Measurements from ENCODE around the gene CDK5R1.
"Not testable (repeated sequence)": the region's sequence is repeated elsewhere in the genome, so short reads cannot be mapped to it uniquely, and the experiment has no call there.

CDK5R1 gene

DNA sequence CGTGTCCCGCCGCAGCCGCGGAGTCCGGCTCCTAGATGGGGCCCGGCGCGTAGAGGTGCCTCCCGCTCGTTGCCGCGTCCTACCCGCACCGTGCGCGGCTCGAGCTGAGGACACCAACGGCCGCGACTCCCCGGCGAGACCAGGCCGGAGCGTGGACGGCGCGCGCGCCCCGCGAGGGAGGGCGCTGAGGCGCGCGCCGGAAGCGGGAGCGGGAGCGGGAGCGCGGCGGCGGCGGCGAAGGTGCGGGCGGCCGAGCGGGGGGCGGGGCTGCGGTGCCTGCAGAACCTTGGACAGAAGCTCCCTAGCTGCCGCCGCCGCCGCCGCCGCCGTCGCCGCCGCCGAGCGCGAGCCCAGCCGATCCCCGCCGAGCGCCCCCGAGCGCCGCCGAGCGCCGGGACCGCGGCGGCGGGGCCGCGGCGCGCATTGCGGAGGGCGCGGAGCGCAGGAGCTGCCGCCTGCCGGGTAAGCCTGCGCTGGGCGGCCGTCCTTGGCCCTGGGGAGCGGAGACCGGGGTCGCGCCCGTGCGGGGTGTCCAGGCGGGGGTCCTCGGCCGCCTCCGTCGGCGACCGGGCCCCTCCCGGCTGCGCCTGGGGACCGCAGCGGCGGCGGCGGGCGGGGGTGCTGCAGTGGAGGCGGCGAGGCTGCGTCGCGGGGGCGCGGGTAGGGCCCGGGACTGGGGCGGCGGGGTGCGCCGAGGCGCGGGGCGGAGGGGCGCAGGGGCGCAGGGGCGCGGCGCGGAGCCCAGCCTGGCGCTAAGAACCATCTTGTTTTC, at the start of gene CDK5R1:
TSS of gene CDK5R1 (plus strand) at position 293 of the 772 bp plus-strand sequence. CDS start 628 bp downstream, outside the sequence.
- DNase-seq: peak; percentile 23

DNA sequence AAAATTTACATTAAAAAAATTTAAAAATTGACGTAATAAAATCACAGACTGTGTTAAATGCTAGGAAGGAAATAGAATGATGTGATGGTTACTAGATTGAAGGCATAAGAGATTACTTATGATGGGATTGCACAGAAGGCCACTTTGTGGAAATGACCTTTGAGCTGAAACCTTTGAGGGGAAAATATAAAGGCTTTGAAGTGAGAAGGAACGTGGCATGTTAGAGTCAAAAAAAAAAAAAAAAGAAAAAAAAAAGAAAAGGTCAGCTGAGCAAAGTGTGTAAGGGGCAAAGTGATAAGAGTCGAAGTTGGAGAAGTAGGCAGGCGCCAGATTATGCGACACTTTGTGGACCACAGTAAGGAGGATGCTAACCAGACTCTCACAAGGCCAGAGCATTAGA, 46.1 kb upstream of the CDK5R1 start:
- no peak for DNase-seq

DNA sequence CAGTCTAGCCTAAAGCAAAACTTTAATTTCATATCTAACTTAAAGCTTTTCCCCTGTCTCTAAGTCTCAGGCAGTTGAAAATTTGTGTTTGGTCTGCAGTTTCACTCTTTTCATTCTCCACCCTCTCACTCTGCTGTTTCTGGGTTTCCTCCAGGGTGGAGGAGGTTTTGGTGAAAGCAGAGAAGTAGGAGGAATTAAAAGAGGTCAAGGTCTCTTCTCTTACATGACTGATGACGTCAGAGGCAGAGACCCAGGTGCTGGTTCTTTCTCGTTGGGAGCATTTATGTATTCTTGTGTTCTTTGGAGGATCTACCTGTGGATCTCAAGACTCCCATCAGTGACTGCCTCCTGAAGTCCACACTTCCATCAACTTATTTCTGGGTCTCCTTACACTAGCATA, 44.9 kb upstream of the CDK5R1 start:
- no peak for DNase-seq

DNA sequence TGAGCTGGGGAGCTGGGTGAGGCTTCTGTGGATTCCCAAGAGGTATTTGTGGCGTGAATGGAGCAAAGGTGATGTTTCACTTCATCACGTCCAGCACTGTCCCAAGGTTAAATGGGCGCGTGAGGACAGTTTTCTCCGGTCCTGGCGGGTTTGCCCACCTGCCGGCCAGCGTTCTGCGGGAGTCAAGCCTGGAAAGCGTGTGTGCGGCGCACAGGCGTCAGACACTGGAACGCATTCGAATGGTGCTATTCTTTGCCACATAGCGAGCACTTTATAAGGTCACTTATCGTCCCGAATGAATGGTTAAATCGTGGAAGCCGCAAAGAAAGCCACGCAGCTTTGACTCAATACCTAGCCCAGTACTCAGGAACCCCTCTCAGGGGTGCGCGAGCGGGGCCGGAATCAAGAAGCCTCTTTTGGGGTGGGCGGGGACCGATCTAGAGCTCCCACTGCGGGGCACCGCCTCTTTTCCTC, 42.9 kb upstream of the CDK5R1 start:
- no peak for DNase-seq

DNA sequence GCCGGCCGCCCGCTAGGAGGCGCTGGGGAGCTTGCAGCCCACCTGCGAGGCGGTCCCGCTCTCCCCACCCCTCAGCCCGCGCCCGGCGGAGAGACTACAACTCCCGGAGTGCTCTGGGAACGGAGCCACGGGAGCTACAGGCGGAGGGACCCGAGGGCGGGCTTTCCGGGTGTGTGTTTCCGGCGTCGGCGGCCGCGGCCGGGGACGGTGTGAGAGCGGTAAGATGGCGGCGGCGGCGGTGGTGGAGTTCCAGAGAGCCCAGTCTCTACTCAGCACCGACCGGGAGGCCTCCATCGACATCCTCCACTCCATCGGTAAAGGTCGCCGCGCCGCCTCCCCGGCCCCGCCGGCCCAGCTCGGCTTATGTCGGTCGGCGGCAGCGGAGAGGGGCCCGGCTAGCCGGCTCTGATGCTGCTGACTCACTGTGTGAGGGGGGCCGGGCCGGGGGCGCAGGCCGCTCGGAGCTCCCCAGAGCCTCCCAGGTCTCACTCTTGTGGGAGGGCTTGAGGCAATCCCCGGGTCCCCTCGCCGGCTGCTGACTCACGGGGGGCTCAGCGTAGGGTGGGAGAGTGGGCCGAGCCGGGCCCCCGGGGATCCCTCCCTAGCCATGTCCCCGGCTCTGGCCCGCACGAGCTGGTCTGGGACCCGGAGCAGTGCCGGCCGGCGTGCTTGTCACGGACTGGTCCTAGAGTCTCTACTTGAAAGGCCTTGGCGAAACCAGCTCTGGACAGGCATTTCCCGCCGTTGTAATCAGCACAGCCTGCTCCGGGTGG, 42.3 kb upstream of the CDK5R1 start, which contains the start of gene PSMD11:
TSS of gene PSMD11 (plus strand) at position 210 of the 773 bp plus-strand sequence. CDS start at position 224, 14 bp downstream.
- peak; percentile 97 for DNase-seq

DNA sequence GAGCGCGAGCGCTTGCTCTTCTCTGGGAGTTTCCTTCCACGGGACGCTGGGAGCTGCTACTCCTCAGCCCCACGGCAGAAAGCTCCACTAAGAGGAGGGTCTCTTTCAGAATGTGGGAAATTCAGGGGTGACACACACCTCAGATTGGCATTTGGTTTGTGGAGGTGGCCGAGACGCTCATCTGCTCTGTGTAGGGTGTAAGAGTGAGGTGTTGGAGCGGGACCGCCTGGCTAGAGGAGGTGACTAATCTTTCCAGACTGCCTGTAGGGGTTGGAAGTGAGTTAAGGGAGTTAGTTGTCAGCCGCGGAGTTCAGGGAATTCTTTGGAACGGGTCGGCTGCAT, 41.7 kb upstream of the CDK5R1 start:
- peak; percentile 19 for DNase-seq

DNA sequence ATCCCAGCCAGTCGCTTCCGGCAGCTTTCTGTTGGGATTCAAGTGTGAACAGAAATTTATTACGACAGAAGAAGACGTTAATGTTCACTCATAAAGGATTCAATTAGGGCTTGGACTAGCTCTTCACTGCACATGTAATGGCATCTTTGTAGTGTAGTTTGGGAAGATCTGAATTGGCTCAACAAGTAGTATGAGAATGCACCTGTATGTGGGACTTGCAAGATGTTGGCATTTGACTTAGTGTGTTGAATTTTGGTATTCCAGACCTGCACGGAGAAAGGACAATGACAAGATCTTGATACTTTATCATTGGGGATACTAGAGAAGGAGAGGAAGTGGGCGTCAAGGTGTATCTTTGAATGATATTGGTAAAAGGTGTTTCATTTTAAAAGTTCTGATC, 41.3 kb upstream of the CDK5R1 start:
- no peak for DNase-seq

DNA sequence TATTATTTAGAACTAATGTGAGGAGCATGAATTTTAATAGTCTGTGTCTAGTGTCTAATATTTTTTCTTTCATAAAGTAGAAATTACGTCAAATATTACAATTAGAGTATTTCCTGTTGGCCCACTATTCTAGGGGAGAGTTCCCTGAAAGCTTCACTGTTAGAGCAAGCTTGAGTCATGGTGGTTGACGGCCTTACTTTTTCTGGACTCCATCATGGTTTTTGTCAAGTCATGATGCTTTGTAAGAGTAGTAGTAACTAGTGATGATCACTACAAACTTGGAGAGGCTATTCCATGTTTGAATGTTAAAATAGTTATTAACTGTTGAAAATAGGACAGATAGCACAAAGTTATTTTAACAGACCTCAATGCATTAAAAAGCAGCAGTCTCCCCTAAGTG, 40.8 kb upstream of the CDK5R1 start:
- no peak for DNase-seq

DNA sequence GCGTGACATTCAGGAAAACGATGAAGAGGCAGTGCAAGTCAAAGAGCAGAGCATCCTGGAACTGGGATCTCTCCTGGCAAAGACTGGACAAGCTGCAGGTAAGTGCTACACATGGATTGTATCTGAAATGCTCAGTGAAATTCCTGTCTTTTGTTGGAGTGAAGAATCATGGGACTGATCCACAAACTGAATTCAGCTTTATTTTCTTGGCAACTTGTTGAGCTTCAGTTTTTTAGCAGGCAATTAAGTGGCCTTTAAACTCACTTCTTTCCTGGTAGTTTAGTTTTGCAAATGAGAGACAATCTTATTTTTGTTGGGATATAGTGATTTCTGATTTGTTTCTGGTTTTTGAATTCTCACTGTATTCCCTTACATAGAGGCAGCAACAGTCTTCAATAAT, 39.8 kb upstream of the CDK5R1 start:
- DNase-seq: no peak

DNA sequence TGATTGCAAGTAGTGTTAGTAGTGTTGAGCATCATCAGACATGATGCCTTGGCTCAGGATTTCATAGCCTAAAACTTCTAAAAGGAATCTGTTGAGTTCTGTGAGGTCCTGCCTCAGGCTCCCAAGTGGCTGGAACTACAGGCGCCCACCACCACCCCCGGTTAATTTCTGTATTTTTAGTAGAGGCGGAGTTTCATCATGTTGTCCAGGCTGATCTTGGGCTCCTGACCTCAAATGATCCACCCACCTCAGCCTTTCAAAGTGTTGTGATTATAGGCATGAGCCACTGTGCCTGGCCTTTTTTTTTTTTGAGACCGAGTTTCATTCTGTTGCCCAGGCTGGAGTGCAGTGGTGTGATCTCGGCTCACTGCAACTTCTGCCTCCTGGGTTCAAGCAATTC, 36.8 kb upstream of the CDK5R1 start:
- DNase-seq: no peak

DNA sequence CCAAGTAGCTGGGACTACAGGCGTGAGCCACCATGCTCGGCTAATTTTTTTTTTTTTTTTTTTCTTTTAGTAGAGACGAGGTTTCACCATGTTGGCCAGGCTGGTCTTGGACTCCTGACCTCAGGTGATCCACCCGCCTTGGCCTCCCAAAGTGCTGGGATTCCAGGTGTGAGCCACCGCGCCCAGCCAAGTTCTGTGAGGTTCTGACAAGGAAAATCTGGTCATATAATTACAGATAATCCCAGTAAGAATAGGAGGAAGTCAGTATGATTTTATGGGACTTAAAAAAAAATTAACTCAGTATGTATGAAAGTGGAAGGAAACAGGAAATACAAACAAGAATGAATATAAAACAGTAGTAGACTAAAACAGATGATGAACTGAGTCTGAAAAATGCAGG, 36.4 kb upstream of the CDK5R1 start:
- not testable (repeated sequence) for DNase-seq

DNA sequence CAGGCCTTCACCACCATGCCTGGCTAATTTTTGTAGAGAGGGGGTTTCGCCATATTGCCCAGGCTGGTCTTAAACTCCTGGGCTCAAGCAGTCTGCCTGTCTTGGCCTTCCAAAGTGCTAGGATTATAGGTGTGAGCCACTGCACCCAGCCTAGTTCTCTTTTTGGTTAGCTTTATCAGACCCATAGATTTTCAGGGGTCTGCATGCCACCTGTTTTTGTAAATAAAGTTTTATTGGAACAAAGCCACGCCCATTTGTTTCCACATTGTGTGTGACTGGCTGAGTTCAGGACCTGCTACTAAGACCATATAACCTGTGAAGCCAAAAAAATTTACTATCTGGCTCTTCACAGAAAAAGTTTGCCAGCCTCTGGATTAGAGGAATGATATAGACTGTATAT, 34.9 kb upstream of the CDK5R1 start:
- no peak for DNase-seq

DNA sequence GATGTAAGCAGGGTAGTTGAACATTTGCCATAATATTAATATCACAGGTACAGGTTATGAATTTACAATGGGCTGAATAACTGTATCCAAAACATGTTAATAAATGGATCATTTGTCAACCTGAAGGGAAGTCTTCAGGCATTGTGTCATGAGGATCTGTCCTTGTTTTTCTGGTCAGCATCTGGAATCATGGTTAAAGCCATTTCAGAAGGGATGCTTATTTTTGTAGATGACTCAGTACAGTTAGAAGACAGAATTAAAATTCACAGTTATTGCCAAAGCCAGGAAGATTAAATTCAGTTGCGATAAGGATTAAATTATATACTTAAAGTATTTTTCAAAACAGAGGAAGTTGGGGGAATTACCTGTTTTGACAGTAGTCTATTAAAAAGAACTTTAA, 34.5 kb upstream of the CDK5R1 start:
- DNase-seq: no peak

DNA sequence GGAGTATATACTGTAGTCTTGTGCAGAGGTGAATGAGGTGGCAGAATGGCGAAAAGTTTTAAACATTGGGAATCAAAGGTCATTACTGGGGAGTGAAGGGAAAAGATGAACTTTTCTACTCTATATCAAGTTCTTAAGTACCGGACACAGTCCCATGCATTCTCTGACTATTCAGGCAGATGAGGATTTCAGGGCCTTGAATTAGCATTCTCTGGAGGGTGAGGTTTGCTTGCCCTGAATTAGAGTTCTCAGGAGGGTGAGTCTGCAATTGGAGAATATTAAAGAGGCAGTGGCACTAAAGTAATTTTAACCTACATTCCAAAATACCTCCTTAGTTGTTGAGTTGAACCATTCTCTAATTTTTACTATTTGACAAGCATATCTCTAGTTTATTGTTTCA, 33.4 kb upstream of the CDK5R1 start:
- DNase-seq: no peak

DNA sequence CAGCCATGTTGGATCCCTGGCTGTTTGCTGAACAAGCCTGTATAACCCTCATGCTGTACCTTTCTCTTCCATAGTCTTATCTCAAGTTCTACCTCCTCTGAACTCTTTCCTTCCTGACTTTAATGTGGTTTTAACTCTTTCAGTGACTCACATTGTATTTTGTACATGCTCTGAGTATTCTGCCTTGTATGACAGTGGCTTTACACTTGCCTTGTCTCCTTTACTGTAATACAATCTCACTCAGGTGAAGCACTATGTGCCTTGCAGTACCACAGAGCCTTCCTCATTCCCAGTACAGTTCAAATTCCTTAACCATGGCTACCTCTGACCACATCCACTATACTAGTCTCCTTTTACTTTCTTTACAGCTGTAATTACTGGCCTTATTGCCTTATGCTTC, 28.4 kb upstream of the CDK5R1 start:
- DNase-seq: no peak

DNA sequence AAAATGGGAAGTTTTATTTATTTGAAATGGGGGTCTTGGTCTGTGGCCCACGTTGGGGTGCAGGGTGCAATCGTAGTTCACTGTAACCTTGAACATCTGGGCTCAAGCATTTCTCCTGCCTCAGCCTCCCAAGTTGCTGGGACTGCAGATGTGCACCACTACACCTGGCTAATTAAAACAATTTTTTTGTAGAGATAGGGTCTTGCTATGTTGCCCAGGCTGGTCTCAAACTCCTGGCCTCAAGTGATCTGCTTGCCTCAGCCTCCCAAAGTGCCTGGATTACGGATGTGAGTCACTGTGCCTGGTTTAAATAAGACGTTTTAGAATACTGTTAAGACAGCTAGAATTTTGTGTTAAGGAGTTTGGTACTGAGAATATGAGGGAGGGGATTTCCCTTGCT, 26.7 kb upstream of the CDK5R1 start:
- no peak for DNase-seq

DNA sequence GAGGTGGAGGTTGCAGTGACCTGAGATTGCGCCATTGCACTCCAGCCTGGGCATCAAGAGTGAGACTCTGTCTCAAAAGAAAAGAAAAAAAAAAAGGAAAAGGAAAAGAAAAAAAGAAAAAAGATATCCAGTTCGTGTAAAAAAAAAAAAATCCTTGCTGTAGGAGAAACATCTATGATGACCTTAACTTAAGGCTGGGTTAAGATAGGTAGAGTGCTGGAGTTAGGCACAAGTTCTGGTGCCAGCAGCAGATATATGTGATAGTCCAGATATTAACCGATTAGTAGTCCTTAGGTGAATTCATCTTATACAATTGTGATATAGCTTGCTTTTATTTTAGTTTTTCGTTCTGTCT, 25.3 kb upstream of the CDK5R1 start:
- DNase-seq: no peak

DNA sequence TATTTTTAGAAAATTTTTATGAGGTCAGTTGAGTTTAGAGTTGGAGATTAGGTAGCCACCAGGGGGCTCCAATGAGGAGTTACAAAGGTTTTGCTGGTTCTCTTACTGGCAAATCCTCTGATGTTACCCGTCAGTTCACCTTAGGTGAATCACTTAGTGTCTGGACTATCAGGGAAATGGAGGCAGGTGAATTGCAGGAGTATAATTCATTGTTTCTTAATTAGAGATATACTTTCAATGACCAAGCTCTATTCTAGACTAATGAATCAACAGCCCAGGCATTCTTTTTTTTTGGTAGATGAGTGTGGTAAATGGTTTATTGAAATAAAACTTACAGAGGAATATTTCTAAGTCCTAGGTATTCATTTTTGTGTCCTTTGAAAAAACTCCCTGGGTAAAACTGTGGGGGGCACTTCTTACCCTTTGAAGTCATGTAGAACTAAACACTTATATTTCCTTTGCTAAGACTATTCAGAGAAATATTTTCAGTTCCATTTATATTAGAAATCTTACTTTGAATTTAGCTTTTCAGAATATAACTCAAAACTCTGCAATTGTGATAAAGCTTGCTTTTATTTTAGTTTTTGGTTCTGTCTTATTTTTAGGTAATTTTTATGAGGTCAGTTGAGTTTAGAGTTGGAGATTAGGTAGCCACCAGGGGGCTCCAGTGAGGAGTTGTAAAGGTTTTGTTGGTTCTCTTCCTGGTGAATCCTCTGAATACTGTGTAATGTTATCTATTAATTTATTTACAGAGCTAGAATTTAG, 24.8 kb upstream of the CDK5R1 start:
- DNase-seq: peak; percentile 18

DNA sequence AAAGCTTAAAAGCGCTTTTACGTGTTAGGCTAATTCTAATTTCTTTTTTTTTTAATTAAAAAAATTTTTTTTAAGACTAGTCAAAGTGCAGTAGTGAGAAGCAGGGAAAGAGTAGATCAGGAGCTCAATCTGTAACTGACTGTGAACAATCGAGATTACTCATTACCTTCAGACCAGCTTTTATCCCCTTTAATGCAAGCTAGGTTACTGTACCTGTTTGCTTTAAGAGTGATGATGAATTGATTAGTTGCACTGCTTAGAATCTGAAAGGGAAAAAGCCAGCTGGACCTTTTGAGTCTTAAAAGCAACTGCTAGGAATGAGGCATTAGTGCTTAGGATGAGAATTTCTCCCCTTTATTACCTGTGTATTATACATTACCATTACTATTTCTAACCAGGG, 23.5 kb upstream of the CDK5R1 start:
- no peak for DNase-seq

DNA sequence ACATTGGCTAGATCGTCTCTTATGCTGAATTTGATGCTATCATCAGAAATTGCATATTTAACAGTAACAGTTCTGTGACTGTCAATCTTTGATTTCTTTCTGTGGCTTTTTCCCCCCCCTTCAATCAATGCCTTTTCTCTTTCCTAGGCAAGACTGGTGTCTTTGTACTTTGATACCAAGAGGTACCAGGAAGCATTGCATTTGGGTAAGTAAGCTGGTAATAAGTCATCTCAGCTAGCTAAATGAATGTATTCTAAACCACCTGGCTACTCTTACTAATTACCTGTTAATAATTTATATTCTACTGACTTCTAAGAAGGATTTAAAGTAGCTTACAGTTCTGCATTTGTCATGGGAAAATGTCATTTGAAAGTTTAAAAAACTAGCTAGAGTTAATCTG, 22.4 kb upstream of the CDK5R1 start:
- no peak for DNase-seq

DNA sequence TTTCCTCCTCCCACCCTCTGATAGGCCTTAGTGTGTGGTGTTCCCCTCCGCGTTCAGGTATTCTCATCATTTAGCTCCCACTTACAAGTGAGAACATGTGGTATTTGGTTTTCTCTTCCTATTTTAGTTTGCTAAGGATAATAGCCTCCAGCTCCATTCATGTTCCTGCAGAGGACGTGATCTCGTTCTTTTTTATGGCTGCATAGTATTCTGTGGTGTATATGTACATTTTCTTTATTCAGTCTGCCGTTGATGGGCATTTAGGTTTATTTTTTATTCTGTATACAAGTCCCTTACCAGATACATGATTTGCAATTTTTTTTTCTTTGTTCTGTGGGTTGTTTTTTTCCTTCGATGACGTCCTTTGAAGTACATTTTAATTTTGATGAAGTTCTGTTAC, 18.8 kb upstream of the CDK5R1 start:
- DNase-seq: no peak

DNA sequence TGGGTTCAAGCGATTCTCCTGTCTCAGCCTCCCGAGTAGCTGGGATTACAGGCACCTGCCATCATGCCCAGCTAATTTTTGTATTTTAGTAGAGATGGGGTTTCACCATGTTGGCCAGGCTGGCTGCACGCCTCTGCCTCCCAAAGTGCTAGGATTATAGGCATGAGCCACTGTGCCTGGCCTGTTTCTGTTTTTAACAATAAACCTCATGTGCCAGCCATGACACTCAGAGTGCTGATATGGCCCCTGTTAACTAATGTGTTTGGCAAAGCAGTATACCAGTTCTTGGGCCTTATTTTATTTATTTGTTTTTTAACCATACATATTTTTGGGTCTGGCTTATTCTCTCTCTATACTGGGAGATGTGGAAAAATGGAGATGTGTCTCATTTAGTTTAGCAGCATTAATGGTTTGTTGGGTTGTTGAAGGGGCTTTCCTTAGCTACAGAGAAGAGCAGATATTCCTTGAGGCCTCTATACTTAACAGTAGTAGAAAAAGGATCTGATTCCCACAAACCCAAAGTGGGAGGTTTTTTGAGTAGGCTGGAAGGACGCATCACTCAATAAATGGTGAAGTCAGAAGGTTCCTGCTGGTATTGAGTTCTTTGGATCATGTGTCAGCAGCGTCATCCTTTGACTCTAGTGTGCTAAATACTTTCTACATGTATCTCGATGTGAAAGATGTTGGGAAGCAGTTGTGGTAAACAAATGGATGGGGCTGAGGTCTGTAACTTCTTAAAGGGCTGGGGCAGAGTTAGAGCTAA, 16.2 kb upstream of the CDK5R1 start:
- no peak for DNase-seq

DNA sequence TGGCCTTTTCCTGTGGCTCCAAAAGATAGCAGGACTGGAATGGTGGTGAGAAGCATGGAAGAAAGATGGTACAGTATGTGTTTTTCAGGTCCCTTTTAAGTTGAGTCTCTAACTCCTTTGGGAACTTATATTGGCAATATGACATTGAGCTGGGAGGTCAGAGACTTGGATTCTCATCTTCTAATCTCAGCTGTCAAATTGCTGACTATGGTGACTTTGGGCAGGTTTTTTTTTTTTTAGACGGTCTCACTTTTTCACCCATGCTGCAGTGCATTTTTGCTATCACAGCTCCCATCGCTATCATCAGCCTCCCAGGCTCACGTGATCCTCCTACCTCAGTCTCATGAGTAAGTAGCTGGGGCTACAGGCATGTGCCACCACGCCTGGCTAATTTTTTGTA, 15.1 kb upstream of the CDK5R1 start:
- DNase-seq: no peak

Measured in NK-92 treated with Interleukin-12 subunit alpha and Interleukin-12 subunit beta, amount 100 ng/mL, for 24 hours (cell line).